HG02943 (cell line): Measurements from ENCODE around the gene HIPK1.
A peak's percentile ranks its signal among the peaks of the same experiment; 100 is the strongest.

Source experiments
- ATAC-seq: cut with Tn5 transposase; IDR thresholded peaks from one replicate; pipeline ENCODE4 v1.9.1; 2021; ENCODE audit warnings: mild to moderate bottlenecking, low read depth, moderate library complexity; ENCODE audit not compliant: unreplicated experiment

The HIPK1 gene

DNA sequence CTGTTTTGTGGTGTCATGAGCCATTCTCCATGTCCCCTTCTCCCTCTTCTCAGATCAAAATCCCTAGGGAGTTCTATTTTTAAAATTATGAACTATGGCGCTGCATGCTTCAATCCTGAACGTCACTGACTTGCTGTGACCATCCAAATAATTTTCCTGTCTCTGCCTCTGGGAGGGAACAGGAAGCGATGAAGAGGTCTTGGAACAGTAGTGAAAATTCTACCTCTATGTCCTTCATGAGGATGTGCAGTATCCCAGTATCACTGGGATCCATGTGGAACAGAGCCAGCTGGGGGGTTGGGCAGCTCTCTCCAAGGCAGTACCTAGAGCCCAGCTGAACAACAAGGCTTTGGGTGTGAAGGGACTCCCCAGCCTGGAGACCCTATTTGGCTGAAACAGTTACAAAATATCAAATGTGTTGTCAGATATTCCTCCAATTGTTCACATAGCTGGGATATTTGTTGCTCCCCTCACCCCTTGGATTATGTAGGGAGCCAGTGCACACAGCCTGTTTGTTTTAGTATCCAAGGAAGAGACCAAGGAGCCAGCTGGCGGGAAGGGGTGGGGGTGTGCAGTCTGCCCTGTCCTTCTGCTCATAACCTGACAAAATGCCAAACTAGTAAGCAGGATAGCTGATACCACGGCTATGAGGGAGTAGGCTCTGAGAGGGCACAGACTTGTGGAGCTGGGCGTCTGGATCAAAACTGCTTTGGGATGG, 16.4 kb upstream of the HIPK1 start:
- ATAC-seq = no peak

- no peak for ATAC-seq
Observed at GRCh38 chr1:113913312-113913668, 15.8 kb upstream of the HIPK1 start.

DNA sequence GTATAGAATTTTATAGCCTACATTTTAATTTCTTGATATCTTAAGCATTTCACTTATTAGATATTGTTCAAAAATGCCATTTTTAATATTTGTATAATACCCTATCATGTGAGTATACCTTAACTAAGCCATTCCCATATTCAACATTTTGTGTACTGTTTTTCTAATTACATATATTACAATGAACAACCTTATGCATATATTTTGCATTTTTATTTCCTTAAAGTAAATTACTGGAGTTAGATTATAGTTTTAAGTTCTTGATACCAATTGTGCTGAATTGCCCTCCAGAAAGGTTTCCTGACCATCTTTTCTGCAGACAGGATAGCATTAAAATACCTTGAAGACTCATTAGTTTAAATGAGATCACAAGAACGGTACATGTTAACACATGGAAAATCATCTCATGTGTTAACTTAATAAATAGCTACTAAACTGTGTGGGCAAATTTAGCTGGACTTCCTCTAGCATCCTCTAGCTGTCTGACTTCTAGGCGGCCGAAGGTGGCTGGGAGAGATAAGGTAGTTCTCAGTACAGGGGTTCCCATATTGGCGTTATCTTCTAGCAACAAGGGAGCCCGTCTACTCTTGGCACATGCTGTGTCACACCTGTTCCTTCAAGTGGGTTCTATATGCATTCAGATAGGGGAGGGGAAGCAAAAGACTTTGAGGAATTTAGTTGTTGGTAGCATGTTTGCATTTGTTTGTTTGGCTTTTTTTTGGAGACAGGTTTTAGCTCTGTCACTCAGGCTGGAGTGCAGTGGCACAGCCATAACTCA, 15.0 kb upstream of the HIPK1 start:
- no peak for ATAC-seq

GRCh38 chr1:113916974-113917373, 12.2 kb upstream of the HIPK1 start:
- ATAC-seq = no peak

GRCh38 chr1:113917400-113918082, 11.6 kb upstream of the HIPK1 start:
- no peak for ATAC-seq

GRCh38 chr1:113918243-113918642, 10.9 kb upstream of the HIPK1 start:
- ATAC-seq = no peak

DNA sequence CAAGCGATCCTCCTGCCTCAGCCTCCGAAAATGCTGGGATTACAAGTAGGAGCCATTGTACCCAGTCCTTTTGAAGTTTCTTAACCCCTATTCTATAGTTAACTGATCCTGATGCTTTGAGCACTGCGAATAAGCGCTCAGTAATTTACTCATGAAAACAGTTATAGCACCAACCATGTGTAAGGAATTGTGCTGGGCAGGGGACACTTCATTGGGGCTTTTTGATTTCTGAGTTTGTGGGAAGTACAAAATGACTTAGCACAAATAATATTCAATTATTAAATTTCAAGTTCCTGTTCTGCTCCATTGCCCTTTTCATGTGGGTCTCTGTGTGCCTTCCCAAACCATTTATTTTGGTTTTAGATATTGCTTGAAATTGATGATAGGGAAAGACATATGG, 6.2 kb upstream of the HIPK1 start:
- ATAC-seq = no peak

DNA sequence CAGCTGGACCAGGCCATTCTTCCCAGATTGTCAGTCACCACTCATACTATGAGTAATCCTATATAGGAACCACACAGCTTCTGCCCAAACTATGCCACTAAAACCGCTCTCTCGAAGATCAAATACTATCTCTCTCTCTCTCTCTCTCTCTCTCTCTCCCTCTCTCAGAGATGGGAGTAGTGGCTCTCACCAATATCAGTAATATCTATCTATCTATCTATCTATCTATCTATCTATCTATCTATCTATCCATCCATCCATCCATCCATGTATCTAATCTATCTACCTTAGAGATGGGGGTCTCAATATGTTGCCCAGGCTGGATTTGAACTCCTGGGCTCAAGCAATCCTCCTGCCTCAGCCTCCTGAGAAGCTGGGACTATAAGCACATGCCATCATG, 4.7 kb upstream of the HIPK1 start:
- no peak for ATAC-seq

DNA sequence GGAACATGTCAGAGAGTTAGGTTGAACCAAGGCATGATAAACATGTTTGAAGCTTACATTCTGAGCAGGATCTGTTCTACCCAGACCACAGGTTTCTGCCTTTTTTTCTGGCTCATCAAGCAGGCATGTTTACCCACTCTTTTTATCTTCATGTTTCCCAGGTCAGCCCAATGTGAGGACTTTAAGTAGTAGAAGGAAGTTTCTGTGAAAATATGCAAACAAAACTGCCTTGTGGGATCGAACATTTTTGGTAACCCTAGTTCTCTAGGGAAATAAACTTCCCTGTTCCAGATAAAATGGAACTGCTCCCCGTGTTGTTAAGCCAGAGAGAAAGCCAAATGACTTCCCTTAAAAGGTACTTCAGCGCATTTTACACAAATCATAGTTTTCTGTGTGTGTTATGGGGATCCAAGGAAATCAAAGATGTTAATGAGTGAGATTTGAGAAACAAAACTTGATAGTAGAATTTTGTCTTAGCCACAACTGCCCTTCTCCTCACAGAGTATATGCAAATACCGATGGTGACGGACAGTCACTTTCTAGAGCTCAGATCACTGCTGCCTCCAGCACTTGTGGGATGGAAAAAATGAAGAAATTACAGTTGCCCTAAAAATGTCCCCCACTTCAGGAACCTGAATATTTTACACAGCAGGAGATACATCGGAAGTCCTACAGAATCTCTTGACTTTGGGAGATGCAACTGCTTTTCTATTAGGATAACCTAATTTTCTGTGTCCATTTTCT, 765 bp upstream of the HIPK1 start:
- no peak for ATAC-seq

DNA sequence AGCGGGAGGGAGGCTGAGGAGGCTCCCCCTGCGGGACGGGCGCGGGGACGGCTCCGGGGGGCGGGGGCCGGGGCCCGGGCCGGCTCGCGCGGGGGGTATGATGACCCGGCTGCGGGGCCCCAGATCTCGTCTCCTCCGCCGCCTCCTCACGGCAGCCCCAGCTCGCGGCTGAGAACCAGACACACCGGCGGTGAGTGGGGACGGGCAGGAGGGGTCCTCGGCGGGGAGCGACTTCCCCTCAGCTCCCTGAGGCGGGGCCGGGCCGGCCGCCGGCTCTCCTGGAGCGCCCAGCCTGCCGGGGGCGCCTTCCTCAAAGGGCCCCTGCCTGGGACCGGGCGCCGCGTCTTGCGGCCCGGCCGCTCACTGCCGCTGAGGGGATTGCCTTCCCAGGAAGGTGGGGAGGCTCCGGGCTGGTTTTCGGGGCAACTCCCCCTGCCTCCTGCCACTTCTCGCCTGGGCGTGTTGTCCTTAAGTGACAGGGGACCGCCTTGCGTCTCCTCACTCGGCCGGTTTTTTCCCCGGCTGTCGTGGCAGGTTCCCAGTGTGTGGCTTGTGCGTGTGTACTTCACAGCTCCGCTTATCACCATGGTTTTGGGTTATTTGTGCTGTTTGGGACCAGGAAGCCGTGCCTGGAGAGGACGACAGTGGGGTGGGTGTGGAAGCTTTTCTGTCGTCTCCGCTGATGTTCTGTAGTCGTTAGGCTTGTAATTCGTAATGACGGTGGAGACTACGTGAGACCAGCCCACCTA, 800 bp downstream of the HIPK1 start:
- peak; percentile 27 for ATAC-seq

DNA sequence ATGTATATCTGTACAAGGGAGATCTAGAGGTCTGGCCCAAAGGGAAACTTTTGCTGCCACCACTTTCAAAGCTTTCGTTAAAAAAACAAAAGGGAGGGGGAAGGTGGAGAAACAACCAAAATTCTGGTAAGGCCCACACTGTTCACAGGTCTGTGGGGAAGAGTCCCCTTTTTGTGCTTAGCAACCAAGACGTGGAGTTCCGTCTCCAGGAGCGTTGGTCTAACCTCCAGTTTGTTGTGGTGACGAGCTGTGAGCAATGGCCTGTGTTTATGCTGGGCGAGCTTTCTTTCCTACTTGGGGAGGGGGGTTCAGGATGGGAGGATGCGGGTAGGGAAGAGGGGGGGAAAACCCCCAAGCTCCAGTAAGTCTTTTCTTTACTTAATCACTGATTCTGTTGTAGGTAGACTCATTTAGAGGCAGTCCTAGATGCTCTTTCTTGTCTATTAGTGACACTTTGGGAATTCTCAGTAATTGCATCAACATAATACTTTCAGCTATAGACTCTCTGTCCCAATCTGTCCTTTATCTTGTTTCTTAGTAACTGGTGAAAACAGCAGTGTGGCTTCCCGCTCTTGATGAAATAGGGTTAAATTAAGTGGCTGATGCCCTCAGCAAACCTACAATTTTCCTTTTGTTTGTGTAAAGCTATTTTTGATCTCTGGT, 1.5 kb downstream of the HIPK1 start:
- peak; percentile 9 for ATAC-seq

GRCh38 chr1:113931451-113931851, 2.3 kb downstream of the HIPK1 start:
- ATAC-seq = no peak

- ATAC-seq = no peak
Observed at GRCh38 chr1:113934006-113934405, 4.9 kb downstream of the HIPK1 start.

DNA sequence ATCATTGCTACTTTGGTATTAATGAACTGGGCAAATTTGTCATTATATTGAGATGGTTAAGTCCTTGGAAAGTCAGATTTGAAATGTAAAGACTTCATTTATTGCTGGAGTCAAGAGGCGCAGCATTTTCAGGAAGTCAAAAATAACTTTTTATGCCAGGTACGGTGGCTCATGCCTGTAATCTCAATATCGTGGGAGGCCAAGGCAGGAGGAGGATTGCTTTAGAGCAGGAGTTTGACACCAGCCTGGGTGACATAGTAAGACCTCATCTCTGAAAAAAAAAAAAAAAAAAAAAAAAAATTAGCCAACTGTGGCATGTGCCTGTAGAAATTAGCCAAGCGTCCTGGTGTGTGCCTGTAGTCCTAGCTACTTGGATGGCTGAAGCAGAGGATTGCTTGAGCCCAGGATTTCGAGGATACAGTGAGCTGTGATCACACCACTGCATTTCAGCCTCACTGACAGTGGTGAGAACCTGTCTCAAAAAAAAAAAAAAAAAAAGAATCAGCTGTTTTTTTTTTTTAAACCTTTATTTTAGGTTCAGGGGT, 5.5 kb downstream of the HIPK1 start:
- no peak for ATAC-seq

GRCh38 chr1:113935176-113935575, 6.1 kb downstream of the HIPK1 start:
- ATAC-seq = no peak

GRCh38 chr1:113935970-113936369, 6.8 kb downstream of the HIPK1 start:
- no peak for ATAC-seq

- no peak for ATAC-seq
Observed at GRCh38 chr1:113937146-113937545, 8.0 kb downstream of the HIPK1 start.

DNA sequence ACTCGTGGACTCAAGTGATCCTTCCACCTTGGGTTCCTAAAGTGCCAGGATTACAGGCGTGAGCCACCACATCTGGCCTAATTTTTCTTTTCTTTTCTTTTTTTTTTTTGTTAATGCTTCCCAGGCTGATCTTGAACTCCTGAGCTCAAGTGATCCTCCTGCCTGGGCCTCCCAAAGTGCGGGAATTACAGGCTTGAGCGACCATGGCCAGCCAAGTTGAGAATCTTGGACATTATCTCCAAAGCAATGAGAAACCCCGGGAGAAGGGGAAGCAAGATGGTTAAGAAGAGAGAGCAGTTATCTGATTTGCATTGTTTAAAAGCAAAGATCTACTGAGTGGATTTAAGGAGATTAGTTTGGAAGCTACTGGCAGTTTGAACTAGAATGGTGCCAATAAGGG, 9.1 kb downstream of the HIPK1 start:
- no peak for ATAC-seq
